GM06990 (cell line): ENCODE data around the gene CLEC4G.
"Not testable (repeated sequence)": the region's sequence is repeated elsewhere in the genome, so short reads cannot be mapped to it uniquely, and the experiment has no call there.

Source experiments
- DNase-seq: peaks from one replicate; pipeline ENCODE4 v3.0.0-alpha.2; 2011; ENCODE audit not compliant: insufficient read length; ENCODE audit errors: extremely low read depth
- H3K27me3 ChIP-seq: replicated peaks from 2 replicates; pipeline ENCODE4 v1.6.0; 2011; ENCODE audit warnings: low read length; ENCODE audit not compliant: control insufficient read depth, insufficient read depth
- H3K36me3 ChIP-seq: 2 replicates; pipeline ENCODE4 v1.5.1; 2011; ENCODE audit warnings: low read length; ENCODE audit not compliant: control insufficient read depth, insufficient read depth
- H3K4me3 ChIP-seq: replicated peaks from 2 replicates; pipeline ENCODE4 v1.5.1; 2011; ENCODE audit warnings: low read depth, mild to moderate bottlenecking, control low read depth, low read length
- CTCF ChIP-seq: IDR thresholded peaks from 2 replicates; pipeline ENCODE4 v1.5.1; 2011; ENCODE audit warnings: low read length, control low read depth, mild to moderate bottlenecking, inconsistent platforms; ENCODE audit not compliant: insufficient read depth, poor library complexity, severe bottlenecking

CLEC4G gene

GRCh38 chr19:7751157-7751783 is 19.4 kb upstream of the CLEC4G start:
- no peaks in the 10 kb centered on the region for H3K27me3 ChIP-seq
- DNase-seq, result peak; percentile 48
- no peak overlapping the region for H3K4me3 ChIP-seq
- no peaks in the 10 kb centered on the region for H3K36me3 ChIP-seq
- TF ChIP-seq CTCF, result no peak

- Histone ChIP-seq H3K27me3 (no peaks in the 10 kb centered on the region), H3K36me3 (no peaks in the 10 kb centered on the region), H3K4me3 (no peak overlapping the region)
- DNase-seq, result no peak
- peak; percentile 48 for TF ChIP-seq CTCF
Observed at GRCh38 chr19:7748756-7749155, 16.8 kb upstream of the CLEC4G start.

DNA sequence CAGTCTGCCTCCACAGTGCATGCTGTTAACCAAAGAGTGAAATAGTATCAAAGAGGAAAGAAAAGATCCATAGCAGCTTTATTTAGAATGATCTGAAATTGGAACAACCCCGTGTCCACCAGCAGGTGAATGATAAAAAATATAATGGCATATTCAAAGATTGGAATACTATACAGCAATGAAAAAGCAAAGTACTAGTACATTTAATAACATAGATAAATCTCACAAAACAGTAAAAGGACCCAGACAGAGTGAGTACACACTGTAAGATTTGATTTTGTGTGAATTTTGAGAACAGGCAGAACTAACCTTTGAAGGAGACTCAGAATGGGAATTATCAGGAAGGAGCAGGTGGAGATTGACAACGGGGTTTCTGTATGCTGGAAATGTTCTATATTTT is 16.3 kb upstream of the CLEC4G start:
- Histone ChIP-seq H3K27me3 (no peaks in the 10 kb centered on the region), H3K4me3 (no peak overlapping the region), H3K36me3 (no peaks in the 10 kb centered on the region)
- no peak for DNase-seq
- TF ChIP-seq CTCF, result no peak

DNA sequence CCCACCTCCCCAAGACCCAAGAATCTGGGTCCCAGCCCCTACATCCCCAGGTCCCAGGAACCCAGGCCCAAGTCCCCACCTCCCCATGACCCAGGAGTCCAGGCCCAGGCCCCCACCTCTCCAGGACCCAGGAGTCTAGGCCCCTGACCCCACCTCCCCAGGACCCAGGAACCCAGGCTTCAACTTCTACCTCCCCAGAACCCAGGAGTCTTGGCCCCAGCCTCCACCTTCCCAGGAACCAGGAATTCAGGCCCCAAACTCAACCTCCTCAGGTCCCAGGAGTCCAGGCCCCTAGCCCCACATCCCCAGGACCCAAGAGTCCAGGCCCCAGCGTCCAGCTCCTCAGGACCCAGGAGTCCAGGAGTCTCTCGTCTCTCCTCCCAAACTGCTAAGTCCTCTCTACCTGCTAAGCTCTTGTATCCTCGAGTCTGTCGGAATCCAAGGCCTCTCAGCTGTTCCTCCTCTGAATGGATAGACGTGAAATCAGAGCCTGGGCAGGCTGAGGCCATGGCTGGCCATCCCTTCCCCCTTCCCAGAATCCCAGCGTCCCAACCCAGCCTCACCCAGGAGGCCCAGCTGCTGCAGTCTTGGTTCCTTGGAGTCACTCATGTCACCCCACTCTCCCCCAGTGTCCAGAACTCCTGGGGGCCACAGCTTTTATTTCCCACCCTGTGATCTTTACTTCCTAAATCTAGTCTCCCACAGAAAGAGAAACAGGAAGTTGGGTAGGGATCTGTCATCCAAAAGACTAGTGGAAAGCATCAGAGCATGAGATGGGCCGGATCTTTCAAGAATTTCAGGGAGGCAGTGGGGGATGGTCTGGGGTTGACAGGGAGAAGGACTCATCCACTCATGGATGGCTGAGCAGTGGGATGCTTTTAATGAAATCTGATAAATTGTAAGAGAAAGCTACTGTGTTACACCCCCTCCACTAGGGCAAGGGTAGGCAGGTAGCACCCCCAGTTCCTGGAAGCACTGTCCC is 15.3 kb upstream of the CLEC4G start, which contains the start of gene CD209:
CD209 (minus strand) TSS at position 632 of the 982 bp plus-strand sequence; CDS start at position 609, 23 bp downstream.
- Histone ChIP-seq H3K36me3 (no peaks in the 10 kb centered on the region), H3K27me3 (no peaks in the 10 kb centered on the region), H3K4me3 (no peak within 1 kb of the TSS)
- no peak for DNase-seq
- TF ChIP-seq CTCF, result no peak

- not testable (repeated sequence) for H3K4me3 ChIP-seq, H3K36me3 ChIP-seq, H3K27me3 ChIP-seq, DNase-seq
Observed at GRCh38 chr19:7746306-7746705, 14.4 kb upstream of the CLEC4G start.

DNA sequence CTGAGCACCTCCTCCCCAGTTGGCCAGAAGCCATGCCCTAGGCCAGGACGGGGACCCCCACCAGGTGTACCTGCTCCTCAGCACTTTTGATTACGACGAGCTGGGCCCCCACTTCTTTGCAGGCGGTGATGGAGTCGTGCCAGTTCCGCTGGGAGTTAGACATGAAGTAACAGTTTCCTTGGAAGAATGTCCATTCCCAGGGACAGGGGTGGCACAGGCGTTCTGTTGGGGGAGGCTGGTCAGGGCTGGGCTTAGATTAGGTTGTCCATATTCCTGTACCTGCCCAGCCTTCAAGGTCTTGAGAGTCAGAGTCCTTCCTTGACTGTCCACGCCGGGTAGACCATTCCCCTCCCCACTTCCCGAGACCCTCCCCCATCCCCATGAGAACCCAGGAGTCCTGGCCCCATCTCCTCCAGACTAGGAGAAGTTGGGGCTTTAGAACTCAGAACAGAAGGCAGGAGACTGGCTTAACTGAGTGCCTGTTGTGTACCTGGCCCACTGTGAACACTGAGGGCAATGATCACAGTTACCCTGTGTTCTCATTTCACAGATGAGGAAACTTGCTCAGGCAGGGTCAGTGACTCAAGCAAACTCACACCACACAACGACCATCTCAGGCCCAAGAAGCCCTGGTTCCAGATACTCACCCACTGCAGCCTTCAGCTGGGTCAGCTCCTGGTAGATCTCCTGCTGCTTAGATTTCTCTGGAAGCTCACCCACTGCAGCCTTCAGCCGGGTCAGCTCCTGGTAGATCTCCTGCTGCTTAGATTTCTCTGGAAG is 13.2 kb upstream of the CLEC4G start:
- H3K27me3 ChIP-seq, result no peaks in the 10 kb centered on the region
- DNase-seq, result no peak

More for the DNA sequence above, 13.2 kb upstream of the CLEC4G start:
- no peak for TF ChIP-seq CTCF
- H3K36me3 ChIP-seq, result no peaks in the 10 kb centered on the region
- no peak overlapping the region for H3K4me3 ChIP-seq
